Measurements from ENCODE around the gene TRABD2B. TPM values are rescaled to one million over a fixed set of nuclear protein-coding genes. Genes with fewer than 3 reads are reported as not detected.
A peak's percentile ranks its signal among the peaks of the same experiment; 100 is the strongest.

The TRABD2B gene
- total and polyA plus RNA-seq, 8 donors: 0.99 to 5.2 (median 3.3) TPM

- intact Hi-C loops (cut with DNase I): no loop called here
- Histone ChIP-seq H3K36me3 (no peaks in the 10 kb centered on the region), H3K27me3 (peaks cover 8 to 65% of the 10 kb centered on the region in 2 donors), H3K9me3 (no peaks in the 10 kb centered on the region), H3K27ac (no peak overlapping the region), H3K4me3 (no peak overlapping the region), H3K4me1 (peaks cover 0 to 3% of the 10 kb centered on the region in 2 donors)
- ATAC-seq (no peak), DNase-seq (no peak)
- TF ChIP-seq, protein P1, sequence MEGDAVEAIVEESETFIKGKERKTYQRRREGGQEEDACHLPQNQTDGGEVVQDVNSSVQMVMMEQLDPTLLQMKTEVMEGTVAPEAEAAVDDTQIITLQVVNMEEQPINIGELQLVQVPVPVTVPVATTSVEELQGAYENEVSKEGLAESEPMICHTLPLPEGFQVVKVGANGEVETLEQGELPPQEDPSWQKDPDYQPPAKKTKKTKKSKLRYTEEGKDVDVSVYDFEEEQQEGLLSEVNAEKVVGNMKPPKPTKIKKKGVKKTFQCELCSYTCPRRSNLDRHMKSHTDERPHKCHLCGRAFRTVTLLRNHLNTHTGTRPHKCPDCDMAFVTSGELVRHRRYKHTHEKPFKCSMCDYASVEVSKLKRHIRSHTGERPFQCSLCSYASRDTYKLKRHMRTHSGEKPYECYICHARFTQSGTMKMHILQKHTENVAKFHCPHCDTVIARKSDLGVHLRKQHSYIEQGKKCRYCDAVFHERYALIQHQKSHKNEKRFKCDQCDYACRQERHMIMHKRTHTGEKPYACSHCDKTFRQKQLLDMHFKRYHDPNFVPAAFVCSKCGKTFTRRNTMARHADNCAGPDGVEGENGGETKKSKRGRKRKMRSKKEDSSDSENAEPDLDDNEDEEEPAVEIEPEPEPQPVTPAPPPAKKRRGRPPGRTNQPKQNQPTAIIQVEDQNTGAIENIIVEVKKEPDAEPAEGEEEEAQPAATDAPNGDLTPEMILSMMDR (IDR thresholded peaks at IDR 0.05): no peak
Observed at GRCh38 chr1:47983691-47984090, 13.5 kb downstream of the TRABD2B start.

- Histone ChIP-seq H3K4me3 (no peak overlapping the region), H3K4me1 (peaks cover 0 to 3% of the 10 kb centered on the region in 2 donors), H3K36me3 (no peaks in the 10 kb centered on the region), H3K27me3 (peaks cover 8 to 46% of the 10 kb centered on the region in 2 donors), H3K9me3 (no peaks in the 10 kb centered on the region), H3K27ac (no peak overlapping the region)
- DNase-seq (no peak), ATAC-seq (no peak)
- TF ChIP-seq, protein P1 (IDR thresholded peaks at IDR 0.05): no peak
- intact Hi-C loops (cut with DNase I): no loop called here
Observed at GRCh38 chr1:47981667-47982350, 15.4 kb downstream of the TRABD2B start.

DNA sequence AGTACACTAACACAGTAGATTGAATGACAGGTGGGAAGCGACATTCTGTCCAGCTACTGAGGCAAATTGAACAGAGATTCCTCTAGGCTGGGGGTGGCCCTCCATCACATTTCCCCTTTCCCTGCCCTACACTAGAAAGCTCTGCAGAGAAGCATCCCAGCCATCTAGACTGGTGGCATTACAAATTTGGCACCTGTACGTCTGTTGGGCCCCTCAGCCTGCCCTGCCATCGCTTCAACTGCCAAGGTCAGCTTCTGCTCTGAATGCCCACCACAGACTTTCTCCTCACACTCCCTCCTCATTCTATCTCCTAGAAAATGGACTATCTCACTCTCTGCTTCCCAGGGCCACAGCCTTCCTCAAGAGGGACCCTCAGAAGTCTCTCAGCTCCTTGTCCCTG lies 16.7 kb downstream of the TRABD2B start:
- DNase-seq (no peak), ATAC-seq (no peak)
- TF ChIP-seq, protein P1 (IDR thresholded peaks at IDR 0.05): no peak
- H3K4me1 ChIP-seq: no peaks in the 10 kb centered on the region
- H3K9me3 ChIP-seq: no peaks in the 10 kb centered on the region
- peaks cover 8 to 33% of the 10 kb centered on the region in 2 donors for H3K27me3 ChIP-seq
- no peaks in the 10 kb centered on the region for H3K36me3 ChIP-seq
- no peak overlapping the region for H3K4me3 ChIP-seq
- no peak overlapping the region for H3K27ac ChIP-seq
- intact Hi-C loops (cut with DNase I): no loop called here

GRCh38 chr1:47979724-47980123 lies 17.5 kb downstream of the TRABD2B start:
- Histone ChIP-seq H3K36me3 (no peaks in the 10 kb centered on the region), H3K9me3 (no peaks in the 10 kb centered on the region), H3K27me3 (peaks cover 8 to 26% of the 10 kb centered on the region in 2 donors), H3K27ac (no peak overlapping the region), H3K4me1 (no peaks in the 10 kb centered on the region), H3K4me3 (no peak overlapping the region)
- no peak for ATAC-seq
- intact Hi-C loops (cut with DNase I): no loop called here
- TF ChIP-seq, protein P1 (IDR thresholded peaks at IDR 0.05): no peak
- no peak for DNase-seq

DNA sequence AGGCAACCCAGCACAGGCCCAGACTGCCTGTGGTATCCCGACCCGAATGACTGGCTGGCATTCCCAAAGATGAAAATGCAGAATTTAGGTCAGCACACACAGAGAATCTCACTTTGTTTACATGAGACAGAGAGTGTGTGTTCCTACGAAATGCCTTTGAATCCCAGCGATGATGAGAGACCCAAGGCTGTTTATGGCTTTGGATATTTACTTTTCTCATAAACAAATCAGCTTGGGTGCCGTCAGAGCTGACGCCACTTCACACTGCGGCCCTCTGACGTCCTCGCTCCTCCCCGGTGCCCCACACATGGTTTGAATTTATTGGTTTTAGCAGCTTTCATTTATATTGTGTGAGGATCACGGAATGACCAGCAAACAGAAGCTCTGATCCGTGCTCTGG lies 18.7 kb downstream of the TRABD2B start:
- no peak for ATAC-seq
- H3K9me3 ChIP-seq: no peaks in the 10 kb centered on the region
- H3K36me3 ChIP-seq: no peaks in the 10 kb centered on the region
- intact Hi-C loops (cut with DNase I): no loop called here
- H3K4me1 ChIP-seq: no peaks in the 10 kb centered on the region
- peaks cover 0 to 13% of the 10 kb centered on the region in 2 donors for H3K27me3 ChIP-seq
- TF ChIP-seq, protein P1 (IDR thresholded peaks at IDR 0.05): no peak
- DNase-seq: peak in 1 of 4 donors; percentile 50
- H3K4me3 ChIP-seq: no peak overlapping the region
- no peak overlapping the region for H3K27ac ChIP-seq
